HG03460 (cell line): Measurements from ENCODE around the gene ZNF736.
"Not testable (repeated sequence)": the region's sequence is repeated elsewhere in the genome, so short reads cannot be mapped to it uniquely, and the experiment has no call there.

Experiments
- ATAC-seq: cut with Tn5 transposase; IDR thresholded peaks from one replicate; pipeline ENCODE4 v1.9.1; 2021; ENCODE audit not compliant: unreplicated experiment

The ZNF736 gene

GRCh38 chr7:64313740-64314491 lies at the start of gene ZNF736:
TSS of gene ZNF736 (plus strand) at chr7:64313961. CDS start at chr7:64314151, 190 bp downstream.
- peak; percentile 100 for ATAC-seq

- ATAC-seq = no peak
Measured at GRCh38 chr7:64266341-64266919, 47.3 kb upstream of the ZNF736 start.

GRCh38 chr7:64277630-64278029 lies 36.1 kb upstream of the ZNF736 start:
- ATAC-seq = no peak

GRCh38 chr7:64294701-64295420 lies 18.9 kb upstream of the ZNF736 start:
- no peak for ATAC-seq

- not testable (repeated sequence) for ATAC-seq
Measured at GRCh38 chr7:64297418-64297817, 16.3 kb upstream of the ZNF736 start.

GRCh38 chr7:64300641-64301405 lies 12.9 kb upstream of the ZNF736 start:
- ATAC-seq = no peak

- ATAC-seq = peak; percentile 96
Measured at GRCh38 chr7:64307254-64308015, 6.3 kb upstream of the ZNF736 start.

GRCh38 chr7:64308016-64308270 lies 5.8 kb upstream of the ZNF736 start:
- no peak for ATAC-seq

GRCh38 chr7:64310426-64310825 lies 3.3 kb upstream of the ZNF736 start:
- no peak for ATAC-seq

- no peak for ATAC-seq
Measured at GRCh38 chr7:64312826-64313225, 935 bp upstream of the ZNF736 start.

- ATAC-seq = no peak
Measured at GRCh38 chr7:64314566-64314965, 805 bp downstream of the ZNF736 start.

GRCh38 chr7:64316031-64316742 lies 2.4 kb downstream of the ZNF736 start:
- not testable (repeated sequence) for ATAC-seq

GRCh38 chr7:64320547-64321513 lies 7.1 kb downstream of the ZNF736 start:
- ATAC-seq = no peak

GRCh38 chr7:64324166-64324565 lies 10.4 kb downstream of the ZNF736 start:
- ATAC-seq = not testable (repeated sequence)

- ATAC-seq = not testable (repeated sequence)
Measured at GRCh38 chr7:64348713-64349210, 35.0 kb downstream of the ZNF736 start.

- no peak for ATAC-seq
Measured at GRCh38 chr7:64359543-64359942, 45.8 kb downstream of the ZNF736 start.

GRCh38 chr7:64371116-64371515 lies 57.4 kb downstream of the ZNF736 start:
- ATAC-seq = no peak

GRCh38 chr7:64373017-64373416 lies 59.3 kb downstream of the ZNF736 start:
- ATAC-seq = no peak

GRCh38 chr7:64400401-64400800 lies 86.6 kb downstream of the ZNF736 start:
- no peak for ATAC-seq
